ENCODE results near the gene NOP53. TPM values are rescaled to one million over a fixed set of nuclear protein-coding genes. Genes with fewer than 3 reads are reported as not detected.

NOP53 gene
- total and polyA plus RNA-seq, 2 experiments from 2014 or later, result 167 to 192 TPM

DNA sequence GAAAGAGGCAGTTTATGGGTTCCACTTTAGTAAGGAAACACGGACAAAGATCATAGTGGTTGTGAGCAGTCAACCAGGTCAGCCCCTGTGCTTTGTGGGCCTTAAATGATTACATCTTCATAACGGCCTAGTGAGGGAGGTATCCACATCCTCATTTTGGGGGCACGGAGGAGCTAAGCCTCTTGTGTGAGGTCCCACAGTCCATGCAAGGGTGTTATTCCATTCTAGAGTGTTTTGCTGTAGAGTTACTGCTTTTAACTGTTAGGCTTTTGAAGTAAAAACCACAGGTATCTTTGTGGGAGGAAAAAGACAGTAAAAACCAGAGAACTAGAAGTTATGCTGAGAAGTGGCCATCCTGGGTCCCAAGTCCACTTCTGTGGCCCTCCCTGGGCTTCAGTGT lies 4.0 kb downstream of the NOP53 start (continued):
- TF ChIP-seq, protein P1, sequence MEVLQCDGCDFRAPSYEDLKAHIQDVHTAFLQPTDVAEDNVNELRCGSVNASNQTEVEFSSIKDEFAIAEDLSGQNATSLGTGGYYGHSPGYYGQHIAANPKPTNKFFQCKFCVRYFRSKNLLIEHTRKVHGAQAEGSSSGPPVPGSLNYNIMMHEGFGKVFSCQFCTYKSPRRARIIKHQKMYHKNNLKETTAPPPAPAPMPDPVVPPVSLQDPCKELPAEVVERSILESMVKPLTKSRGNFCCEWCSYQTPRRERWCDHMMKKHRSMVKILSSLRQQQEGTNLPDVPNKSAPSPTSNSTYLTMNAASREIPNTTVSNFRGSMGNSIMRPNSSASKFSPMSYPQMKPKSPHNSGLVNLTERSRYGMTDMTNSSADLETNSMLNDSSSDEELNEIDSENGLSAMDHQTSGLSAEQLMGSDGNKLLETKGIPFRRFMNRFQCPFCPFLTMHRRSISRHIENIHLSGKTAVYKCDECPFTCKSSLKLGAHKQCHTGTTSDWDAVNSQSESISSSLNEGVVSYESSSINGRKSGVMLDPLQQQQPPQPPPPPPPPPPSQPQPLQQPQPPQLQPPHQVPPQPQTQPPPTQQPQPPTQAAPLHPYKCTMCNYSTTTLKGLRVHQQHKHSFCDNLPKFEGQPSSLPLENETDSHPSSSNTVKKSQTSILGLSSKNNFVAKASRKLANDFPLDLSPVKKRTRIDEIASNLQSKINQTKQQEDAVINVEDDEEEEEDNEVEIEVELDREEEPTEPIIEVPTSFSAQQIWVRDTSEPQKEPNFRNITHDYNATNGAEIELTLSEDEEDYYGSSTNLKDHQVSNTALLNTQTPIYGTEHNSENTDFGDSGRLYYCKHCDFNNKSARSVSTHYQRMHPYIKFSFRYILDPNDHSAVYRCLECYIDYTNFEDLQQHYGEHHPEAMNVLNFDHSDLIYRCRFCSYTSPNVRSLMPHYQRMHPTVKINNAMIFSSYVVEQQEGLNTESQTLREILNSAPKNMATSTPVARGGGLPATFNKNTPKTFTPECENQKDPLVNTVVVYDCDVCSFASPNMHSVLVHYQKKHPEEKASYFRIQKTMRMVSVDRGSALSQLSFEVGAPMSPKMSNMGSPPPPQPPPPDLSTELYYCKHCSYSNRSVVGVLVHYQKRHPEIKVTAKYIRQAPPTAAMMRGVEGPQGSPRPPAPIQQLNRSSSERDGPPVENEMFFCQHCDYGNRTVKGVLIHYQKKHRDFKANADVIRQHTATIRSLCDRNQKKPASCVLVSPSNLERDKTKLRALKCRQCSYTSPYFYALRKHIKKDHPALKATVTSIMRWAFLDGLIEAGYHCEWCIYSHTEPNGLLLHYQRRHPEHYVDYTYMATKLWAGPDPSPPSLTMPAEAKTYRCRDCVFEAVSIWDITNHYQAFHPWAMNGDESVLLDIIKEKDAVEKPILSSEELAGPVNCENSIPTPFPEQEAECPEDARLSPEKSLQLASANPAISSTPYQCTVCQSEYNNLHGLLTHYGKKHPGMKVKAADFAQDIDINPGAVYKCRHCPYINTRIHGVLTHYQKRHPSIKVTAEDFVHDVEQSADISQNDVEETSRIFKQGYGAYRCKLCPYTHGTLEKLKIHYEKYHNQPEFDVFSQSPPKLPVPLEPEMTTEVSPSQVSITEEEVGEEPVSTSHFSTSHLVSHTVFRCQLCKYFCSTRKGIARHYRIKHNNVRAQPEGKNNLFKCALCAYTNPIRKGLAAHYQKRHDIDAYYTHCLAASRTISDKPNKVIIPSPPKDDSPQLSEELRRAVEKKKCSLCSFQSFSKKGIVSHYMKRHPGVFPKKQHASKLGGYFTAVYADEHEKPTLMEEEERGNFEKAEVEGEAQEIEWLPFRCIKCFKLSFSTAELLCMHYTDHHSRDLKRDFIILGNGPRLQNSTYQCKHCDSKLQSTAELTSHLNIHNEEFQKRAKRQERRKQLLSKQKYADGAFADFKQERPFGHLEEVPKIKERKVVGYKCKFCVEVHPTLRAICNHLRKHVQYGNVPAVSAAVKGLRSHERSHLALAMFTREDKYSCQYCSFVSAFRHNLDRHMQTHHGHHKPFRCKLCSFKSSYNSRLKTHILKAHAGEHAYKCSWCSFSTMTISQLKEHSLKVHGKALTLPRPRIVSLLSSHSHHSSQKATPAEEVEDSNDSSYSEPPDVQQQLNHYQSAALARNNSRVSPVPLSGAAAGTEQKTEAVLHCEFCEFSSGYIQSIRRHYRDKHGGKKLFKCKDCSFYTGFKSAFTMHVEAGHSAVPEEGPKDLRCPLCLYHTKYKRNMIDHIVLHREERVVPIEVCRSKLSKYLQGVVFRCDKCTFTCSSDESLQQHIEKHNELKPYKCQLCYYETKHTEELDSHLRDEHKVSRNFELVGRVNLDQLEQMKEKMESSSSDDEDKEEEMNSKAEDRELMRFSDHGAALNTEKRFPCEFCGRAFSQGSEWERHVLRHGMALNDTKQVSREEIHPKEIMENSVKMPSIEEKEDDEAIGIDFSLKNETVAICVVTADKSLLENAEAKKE (CRISPR knock-in tag; IDR thresholded peaks at IDR 0.05), result no peak
- TF ChIP-seq EZH2phosphoT487 (IDR thresholded peaks at IDR 0.05; ENCODE audit: unreplicated experiment) (no peak), JUNB (IDR thresholded peaks at IDR 0.05; ENCODE audit: unreplicated experiment) (no peak), ZNF114 (CRISPR knock-in tag; IDR thresholded peaks at IDR 0.05) (no peak), POLR2AphosphoS5 (IDR thresholded peaks at IDR 0.05; ENCODE audit: low read depth) (no peak)
- TF ChIP-seq, protein P2, sequence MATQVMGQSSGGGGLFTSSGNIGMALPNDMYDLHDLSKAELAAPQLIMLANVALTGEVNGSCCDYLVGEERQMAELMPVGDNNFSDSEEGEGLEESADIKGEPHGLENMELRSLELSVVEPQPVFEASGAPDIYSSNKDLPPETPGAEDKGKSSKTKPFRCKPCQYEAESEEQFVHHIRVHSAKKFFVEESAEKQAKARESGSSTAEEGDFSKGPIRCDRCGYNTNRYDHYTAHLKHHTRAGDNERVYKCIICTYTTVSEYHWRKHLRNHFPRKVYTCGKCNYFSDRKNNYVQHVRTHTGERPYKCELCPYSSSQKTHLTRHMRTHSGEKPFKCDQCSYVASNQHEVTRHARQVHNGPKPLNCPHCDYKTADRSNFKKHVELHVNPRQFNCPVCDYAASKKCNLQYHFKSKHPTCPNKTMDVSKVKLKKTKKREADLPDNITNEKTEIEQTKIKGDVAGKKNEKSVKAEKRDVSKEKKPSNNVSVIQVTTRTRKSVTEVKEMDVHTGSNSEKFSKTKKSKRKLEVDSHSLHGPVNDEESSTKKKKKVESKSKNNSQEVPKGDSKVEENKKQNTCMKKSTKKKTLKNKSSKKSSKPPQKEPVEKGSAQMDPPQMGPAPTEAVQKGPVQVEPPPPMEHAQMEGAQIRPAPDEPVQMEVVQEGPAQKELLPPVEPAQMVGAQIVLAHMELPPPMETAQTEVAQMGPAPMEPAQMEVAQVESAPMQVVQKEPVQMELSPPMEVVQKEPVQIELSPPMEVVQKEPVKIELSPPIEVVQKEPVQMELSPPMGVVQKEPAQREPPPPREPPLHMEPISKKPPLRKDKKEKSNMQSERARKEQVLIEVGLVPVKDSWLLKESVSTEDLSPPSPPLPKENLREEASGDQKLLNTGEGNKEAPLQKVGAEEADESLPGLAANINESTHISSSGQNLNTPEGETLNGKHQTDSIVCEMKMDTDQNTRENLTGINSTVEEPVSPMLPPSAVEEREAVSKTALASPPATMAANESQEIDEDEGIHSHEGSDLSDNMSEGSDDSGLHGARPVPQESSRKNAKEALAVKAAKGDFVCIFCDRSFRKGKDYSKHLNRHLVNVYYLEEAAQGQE (IDR thresholded peaks at IDR 0.05; ENCODE audit: unreplicated experiment), result no peak

DNA sequence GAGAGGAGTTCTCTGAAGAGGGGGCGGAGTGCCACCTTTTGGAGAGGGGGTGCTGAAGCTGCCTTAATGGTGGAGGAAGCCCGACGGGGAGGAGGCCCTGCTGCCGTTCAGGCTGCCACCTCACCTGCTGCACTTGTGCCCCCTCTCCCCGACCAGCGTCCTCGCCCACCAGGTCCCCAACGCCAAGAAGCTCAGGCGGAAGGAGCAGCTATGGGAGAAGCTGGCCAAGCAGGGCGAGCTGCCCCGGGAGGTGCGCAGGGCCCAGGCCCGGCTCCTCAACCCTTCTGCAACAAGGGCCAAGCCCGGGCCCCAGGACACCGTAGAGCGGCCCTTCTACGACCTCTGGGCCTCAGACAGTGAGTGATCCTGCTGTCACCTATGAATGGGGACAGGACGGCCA lies 5.4 kb downstream of the NOP53 start:
- no peak overlapping the region for H2AFZ ChIP-seq
- peaks cover 11% of the 10 kb centered on the region; the same call in 1 of the 2 replicates for H3F3A ChIP-seq (replicated peaks; ENCODE audit: low read depth)
- H3K36me3 ChIP-seq (ENCODE audit: insufficient read depth), result peaks cover 42% of the 10 kb centered on the region
- peaks cover 35% of the 10 kb centered on the region for H3K79me2 ChIP-seq (replicated peaks; ENCODE audit: insufficient read depth)
- Mint-ChIP-seq H3K27ac (no peak overlapping the region), H3K4me3 (no peak overlapping the region), H3K36me3 (ENCODE audit: low read depth) (peaks cover 72% of the 10 kb centered on the region), H3K9me3 (no peaks in the 10 kb centered on the region), H3K4me1 (peaks cover 5% of the 10 kb centered on the region; the same call in 2 of the 3 replicates), H3K27me3 (ENCODE audit: insufficient read depth, low read depth, poor library complexity) (peaks cover 5% of the 10 kb centered on the region)
- H3K27ac ChIP-seq (ENCODE audit: low read depth), result no peak overlapping the region
- H3K9me2 ChIP-seq (ENCODE audit: insufficient read depth), result no peaks in the 10 kb centered on the region
- H3K4me1 ChIP-seq (ENCODE audit: insufficient read depth), result peaks cover 8% of the 10 kb centered on the region; the same call in 1 of the 2 replicates
- no peak for DNase-seq (ENCODE audit: low spot score)
- no peaks in the 10 kb centered on the region for H3K27me3 ChIP-seq (ENCODE audit: insufficient read depth)
- no peak for ATAC-seq
- H4K20me1 ChIP-seq (replicated peaks; ENCODE audit: insufficient read depth), result peaks cover 15% of the 10 kb centered on the region
- H3K4me2 ChIP-seq, result no peak overlapping the region
- no peak overlapping the region for H3K4me3 ChIP-seq
- no peak for TF ChIP-seq EZH2 (IDR thresholded peaks at IDR 0.05; ENCODE audit: low read depth, unreplicated experiment)
- no peak for TF ChIP-seq CREB1 (CRISPR knock-in tag; IDR thresholded peaks at IDR 0.05; ENCODE audit: low read depth)
- no peak for TF ChIP-seq NANOG (IDR thresholded peaks at IDR 0.05; ENCODE audit: borderline replicate concordance)
- no peak for TF ChIP-seq EZH2phosphoT487 (IDR thresholded peaks at IDR 0.05; ENCODE audit: unreplicated experiment)
- TF ChIP-seq, protein P3, sequence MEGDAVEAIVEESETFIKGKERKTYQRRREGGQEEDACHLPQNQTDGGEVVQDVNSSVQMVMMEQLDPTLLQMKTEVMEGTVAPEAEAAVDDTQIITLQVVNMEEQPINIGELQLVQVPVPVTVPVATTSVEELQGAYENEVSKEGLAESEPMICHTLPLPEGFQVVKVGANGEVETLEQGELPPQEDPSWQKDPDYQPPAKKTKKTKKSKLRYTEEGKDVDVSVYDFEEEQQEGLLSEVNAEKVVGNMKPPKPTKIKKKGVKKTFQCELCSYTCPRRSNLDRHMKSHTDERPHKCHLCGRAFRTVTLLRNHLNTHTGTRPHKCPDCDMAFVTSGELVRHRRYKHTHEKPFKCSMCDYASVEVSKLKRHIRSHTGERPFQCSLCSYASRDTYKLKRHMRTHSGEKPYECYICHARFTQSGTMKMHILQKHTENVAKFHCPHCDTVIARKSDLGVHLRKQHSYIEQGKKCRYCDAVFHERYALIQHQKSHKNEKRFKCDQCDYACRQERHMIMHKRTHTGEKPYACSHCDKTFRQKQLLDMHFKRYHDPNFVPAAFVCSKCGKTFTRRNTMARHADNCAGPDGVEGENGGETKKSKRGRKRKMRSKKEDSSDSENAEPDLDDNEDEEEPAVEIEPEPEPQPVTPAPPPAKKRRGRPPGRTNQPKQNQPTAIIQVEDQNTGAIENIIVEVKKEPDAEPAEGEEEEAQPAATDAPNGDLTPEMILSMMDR (conservative IDR thresholded peaks at IDR 0.05; ENCODE audit: low read depth in 2 of 2), result no peak
- no peak for TF ChIP-seq POLR2AphosphoS5 (IDR thresholded peaks at IDR 0.05; ENCODE audit: low read depth)
- no peak for TF ChIP-seq ZNF114 (CRISPR knock-in tag; IDR thresholded peaks at IDR 0.05)
- TF ChIP-seq ZNF331 (CRISPR knock-in tag; IDR thresholded peaks at IDR 0.05; ENCODE audit: low read depth), result no peak
